NK-92 treated with Interleukin-12 subunit alpha and Interleukin-12 subunit beta, amount 100 ng/mL, for 24 hours (cell line): ENCODE data around the gene PCDHGC5.

Experiments
- DNase-seq: peaks from one replicate; lab custom pipeline; 2025; lab: John Stamatoyannopoulos, UW

The PCDHGC5 gene

GRCh38 chr5:141488591-141489561 lies at the start of gene PCDHGC5:
TSS of gene PCDHGC5 (plus strand) at chr5:141489081. CDS start at chr5:141489241, 160 bp downstream.
- DNase-seq, result no peak

DNA sequence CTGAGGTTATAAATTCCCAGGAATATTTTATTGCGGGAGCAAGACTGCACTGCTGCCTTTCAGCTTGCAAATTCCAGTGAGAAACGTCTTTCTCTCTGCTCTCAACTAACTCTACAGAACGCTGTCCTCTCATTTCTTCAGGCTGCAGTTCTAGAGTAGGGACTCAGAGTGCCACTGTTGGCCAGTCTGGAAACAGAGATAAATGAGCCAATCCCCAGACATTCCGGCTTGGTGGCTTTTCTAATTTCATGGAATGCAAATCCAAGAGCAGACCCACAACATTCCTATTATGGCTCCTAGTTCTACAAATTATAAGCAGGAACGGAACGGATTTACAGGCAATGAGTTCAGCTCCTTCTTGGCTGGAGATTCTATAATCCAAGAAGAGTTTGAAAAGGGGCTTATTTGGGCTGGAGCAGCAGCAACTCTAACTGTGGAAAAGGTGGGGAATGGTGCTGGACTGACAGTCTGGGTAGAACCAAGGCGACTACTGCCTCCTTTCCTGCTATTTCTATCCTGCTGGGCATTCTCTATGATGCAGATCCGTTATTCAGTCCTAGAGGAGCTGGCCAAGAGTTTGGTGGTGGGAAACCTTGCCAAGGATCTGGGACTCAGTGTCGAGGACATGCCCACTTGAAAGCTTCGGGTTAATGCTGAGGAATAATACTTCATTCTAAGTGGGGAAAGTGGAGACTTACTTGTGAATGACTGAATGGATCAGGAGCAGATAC lies 49.3 kb upstream of the PCDHGC5 start:
- no peak for DNase-seq

- no peak for DNase-seq
Observed at GRCh38 chr5:141440341-141440740, 48.5 kb upstream of the PCDHGC5 start.

DNA sequence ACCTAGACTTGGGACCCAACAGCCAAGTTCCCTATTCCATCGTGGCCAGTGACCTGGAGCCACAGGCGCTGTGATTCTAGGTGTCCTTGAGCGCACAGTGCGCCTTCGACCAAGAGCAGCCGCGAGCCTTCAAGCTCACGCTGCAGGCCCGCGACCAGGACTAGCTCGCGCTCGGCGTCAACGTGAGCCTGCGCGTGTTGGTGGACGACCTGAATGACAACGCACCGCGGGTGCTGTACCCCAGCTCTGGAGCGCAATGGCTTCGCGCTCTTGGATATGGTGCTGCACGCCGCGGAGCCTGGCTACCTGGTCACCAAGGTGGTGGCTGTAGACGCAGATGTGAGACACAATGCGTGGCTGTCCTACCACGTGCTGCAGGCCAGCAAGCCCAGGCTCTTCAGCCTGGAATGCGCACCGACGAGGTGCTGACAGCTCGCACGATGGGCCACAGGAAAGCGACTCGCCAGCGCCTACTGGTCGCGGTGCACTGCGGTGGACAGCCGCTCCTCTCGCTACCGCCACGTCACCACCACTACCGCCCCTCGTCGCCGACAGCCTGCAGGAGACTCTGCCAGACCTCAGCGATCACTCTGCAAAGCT lies 47.2 kb upstream of the PCDHGC5 start:
- DNase-seq, result no peak

GRCh38 chr5:141465351-141465750 lies 23.5 kb upstream of the PCDHGC5 start:
- no peak for DNase-seq

DNA sequence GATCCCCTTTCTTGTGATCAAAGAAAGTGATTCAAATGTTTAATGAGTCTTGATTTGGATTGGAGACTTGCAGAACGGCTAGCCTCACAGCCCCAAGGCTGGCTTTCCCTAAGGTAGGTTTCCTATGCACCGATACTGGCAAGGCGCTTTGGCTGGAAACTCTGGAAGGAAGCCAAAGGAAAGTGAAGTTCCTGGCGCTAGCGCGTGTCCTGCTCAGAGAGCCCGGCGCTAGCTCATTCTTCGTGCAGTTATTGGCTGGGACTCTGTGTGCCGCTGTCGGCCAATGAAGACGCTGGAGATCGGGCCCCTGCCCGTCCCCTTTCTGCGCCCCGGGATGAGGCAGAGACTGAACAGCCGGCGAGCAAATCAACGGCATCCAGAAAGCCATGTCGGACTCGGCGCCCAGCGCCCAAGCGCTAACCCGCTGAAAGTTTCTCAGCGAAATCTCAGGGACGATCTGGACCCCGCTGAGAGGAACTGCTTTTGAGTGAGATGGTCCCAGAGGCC lies 13.2 kb upstream of the PCDHGC5 start, which contains the start of gene PCDHGC3:
PCDHGC3 (plus strand) TSS at position 342 of the 507 bp plus-strand sequence; CDS start at position 493, 151 bp downstream.
- no peak for DNase-seq

DNA sequence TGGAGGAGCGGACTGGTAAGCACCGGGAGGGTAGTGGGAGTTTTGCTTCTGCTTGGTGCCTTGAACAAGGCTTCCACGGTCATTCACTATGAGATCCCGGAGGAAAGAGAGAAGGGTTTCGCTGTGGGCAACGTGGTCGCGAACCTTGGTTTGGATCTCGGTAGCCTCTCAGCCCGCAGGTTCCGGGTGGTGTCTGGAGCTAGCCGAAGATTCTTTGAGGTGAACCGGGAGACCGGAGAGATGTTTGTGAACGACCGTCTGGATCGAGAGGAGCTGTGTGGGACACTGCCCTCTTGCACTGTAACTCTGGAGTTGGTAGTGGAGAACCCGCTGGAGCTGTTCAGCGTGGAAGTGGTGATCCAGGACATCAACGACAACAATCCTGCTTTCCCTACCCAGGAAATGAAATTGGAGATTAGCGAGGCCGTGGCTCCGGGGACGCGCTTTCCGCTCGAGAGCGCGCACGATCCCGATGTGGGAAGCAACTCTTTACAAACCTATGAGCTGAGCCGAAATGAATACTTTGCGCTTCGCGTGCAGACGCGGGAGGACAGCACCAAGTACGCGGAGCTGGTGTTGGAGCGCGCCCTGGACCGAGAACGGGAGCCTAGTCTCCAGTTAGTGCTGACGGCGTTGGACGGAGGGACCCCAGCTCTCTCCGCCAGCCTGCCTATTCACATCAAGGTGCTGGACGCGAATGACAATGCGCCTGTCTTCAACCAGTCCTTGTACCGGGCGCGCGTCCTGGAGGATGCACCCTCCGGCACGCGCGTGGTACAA lies 12.6 kb upstream of the PCDHGC5 start:
- no peak for DNase-seq

- no peak for DNase-seq
Observed at GRCh38 chr5:141477044-141477575, 11.8 kb upstream of the PCDHGC5 start.

DNA sequence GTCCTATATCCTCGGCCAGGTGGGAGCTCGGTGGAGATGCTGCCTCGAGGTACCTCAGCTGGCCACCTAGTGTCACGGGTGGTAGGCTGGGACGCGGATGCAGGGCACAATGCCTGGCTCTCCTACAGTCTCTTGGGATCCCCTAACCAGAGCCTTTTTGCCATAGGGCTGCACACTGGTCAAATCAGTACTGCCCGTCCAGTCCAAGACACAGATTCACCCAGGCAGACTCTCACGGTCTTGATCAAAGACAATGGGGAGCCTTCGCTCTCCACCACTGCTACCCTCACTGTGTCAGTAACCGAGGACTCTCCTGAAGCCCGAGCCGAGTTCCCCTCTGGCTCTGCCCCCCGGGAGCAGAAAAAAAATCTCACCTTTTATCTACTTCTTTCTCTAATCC lies 11.1 kb upstream of the PCDHGC5 start:
- no peak for DNase-seq

GRCh38 chr5:141478321-141478945 lies 10.4 kb upstream of the PCDHGC5 start:
- no peak for DNase-seq

GRCh38 chr5:141479776-141480175 lies 9.1 kb upstream of the PCDHGC5 start:
- no peak for DNase-seq

GRCh38 chr5:141483902-141484301 lies 5.0 kb upstream of the PCDHGC5 start:
- DNase-seq, result no peak

- DNase-seq, result no peak
Observed at GRCh38 chr5:141484310-141484640, 4.6 kb upstream of the PCDHGC5 start.

DNA sequence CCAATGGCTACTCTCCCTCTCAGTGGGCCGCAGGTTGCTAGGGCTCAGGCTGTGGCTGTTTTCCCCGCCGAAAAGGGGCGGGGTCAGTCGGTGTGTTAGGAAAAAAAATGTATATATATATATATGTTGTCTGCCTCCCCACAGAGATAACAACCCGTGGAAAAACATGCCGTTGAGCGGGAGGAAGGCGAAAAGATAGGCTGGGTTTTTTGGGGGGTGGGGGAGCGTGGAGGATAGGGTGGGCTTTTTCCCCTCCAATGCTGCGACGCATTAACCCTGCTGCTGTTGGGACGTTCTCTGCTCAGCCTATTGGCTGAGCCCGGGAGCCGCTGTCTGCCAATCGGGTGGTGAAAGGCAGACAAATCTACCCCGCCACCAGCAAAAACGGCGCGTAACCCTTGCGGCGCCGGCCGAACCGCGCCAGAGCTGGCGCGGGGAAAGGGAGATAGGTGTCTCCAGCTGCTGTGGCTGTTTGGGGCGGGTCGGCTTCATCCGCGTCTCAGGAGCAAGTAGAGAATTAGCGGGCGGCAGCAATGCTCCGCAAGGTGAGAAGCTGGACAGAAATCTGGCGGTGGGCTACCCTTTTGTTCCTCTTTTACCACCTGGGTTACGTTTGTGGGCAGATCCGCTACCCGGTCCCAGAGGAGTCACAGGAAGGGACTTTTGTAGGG lies 4.1 kb upstream of the PCDHGC5 start, which contains the start of gene PCDHGC4:
PCDHGC4 (plus strand) TSS at position 390 of the 671 bp plus-strand sequence; CDS start at position 534, 144 bp downstream.
- DNase-seq, result no peak

DNA sequence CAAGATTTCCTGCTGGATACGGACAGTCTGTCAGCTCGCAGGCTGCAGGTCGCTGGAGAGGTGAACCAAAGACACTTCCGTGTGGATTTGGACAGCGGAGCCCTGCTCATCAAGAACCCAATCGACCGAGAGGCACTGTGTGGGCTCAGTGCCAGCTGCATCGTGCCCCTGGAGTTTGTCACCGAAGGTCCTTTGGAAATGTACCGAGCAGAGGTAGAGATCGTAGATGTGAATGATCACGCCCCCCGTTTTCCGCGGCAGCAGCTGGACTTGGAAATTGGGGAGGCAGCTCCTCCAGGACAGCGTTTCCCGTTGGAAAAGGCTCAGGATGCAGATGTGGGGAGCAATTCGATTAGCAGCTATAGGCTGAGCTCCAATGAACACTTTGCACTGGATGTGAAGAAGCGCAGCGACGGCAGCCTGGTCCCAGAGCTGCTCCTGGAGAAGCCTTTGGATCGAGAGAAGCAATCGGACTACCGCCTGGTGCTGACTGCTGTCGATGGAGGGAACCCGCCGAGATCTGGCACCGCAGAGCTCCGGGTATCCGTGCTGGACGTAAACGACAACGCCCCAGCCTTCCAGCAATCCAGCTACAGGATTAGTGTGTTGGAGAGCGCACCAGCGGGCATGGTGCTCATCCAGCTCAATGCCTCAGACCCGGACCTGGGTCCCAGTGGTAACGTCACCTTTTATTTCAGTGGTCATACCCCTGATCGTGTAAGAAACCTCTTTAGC lies 3.4 kb upstream of the PCDHGC5 start:
- DNase-seq, result no peak

- DNase-seq, result no peak
Observed at GRCh38 chr5:141486091-141486490, 2.8 kb upstream of the PCDHGC5 start.

DNA sequence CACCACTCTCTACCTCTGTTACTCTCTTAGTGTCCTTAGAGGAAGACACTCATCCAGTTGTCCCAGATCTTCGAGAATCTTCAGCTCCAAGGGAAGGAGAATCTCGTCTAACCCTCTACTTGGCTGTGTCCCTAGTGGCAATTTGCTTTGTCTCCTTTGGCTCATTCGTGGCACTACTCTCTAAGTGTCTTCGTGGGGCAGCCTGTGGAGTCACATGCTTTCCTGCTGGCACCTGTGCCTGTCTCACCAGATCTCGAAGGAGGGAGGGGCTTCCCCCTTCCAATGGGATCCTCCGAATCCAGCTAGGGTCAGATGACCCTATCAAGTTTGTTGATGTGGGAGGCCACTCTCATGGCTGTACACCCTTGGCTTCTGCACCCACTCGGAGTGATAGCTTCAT lies 1.8 kb upstream of the PCDHGC5 start:
- DNase-seq, result no peak

DNA sequence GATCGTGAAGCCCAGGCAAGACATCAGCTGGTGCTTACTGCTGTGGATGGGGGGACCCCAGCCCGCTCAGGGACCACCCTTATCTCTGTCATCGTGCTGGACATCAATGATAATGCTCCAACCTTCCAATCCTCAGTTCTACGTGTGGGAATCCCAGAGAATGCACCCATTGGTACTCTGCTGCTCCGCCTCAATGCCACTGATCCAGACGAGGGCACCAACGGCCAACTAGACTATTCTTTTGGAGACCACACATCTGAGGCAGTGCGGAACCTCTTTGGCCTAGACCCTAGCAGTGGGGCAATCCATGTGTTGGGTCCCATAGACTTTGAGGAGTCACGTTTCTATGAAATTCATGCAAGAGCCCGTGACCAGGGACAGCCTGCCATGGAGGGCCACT lies 960 bp downstream of the PCDHGC5 start:
- no peak for DNase-seq

- no peak for DNase-seq
Observed at GRCh38 chr5:141490271-141490670, 1.4 kb downstream of the PCDHGC5 start.
